Erythroblast (primary cell): ENCODE data around the gene SPATA25.

Experiments used
- GATA1 ChIP-seq: IDR thresholded peaks from 2 replicates; pipeline ENCODE4 v1.6.1; 2011; ENCODE audit warnings: low read depth, mild to moderate bottlenecking, control low read depth, low read length, moderate library complexity
- POLR2A ChIP-seq: IDR thresholded peaks from 2 replicates; pipeline ENCODE4 v1.6.1; 2011; ENCODE audit warnings: mild to moderate bottlenecking, low read length

DNA sequence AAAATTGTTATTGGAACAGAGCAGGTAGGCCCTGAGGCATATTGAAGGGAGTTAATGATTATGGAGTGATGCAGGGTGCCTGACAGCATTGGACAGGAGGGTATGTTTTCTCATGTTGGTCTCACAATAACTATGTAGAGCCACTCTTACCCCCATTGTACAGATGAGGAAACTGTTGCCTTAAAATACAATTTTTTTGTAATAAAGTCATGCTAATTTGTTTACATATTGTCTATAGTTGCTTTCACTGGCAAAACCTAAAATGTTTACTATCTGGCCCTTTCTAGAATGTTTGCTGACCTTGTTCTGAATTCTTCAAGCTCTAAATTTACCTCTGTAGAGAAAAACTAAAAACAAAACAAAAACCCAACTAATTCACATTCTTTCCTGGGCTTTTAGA is 35.9 kb downstream of the SPATA25 start:
- no peak for TF ChIP-seq POLR2A
- no peak for TF ChIP-seq GATA1
